WERI-Rb-1 (cell line): ENCODE results near the gene RAB4A.
A peak's percentile ranks its signal among the peaks of the same experiment; 100 is the strongest.

Experiments used
- DNase-seq: peaks from one replicate; pipeline ENCODE4 v3.0.0-alpha.2; 2020
- H3K27ac ChIP-seq: fragments of 250-450 bp; sonication (Bioruptor Pico); 2 replicates; pipeline ENCODE4 v1.5.1; 2020; ENCODE audit warnings: mild to moderate bottlenecking, moderate library complexity
- H3K27me3 ChIP-seq: fragments of 250-450 bp; sonication (Bioruptor Pico); 2 replicates; pipeline ENCODE4 v1.5.1; 2021; ENCODE audit warnings: mild to moderate bottlenecking, low read depth, moderate library complexity; ENCODE audit not compliant: insufficient read depth, severe bottlenecking
- H3K36me3 ChIP-seq: fragments of 250-450 bp; sonication (Bioruptor Pico); 2 replicates; pipeline ENCODE4 v1.5.1; 2020; ENCODE audit warnings: mild to moderate bottlenecking, moderate library complexity
- H3K4me3 ChIP-seq: 2 replicates; pipeline ENCODE4 v1.5.1; 2011; ENCODE audit warnings: low read depth, mild to moderate bottlenecking, control low read depth, low read length
- H3K9me3 ChIP-seq: fragments of 250-450 bp; sonication (Bioruptor Pico); 2 replicates; pipeline ENCODE4 v1.5.1; 2021; ENCODE audit warnings: mild to moderate bottlenecking, moderate library complexity; ENCODE audit not compliant: severe bottlenecking
- CTCF ChIP-seq: IDR thresholded peaks from 2 replicates; pipeline ENCODE4 v1.5.1; 2011; ENCODE audit warnings: low read depth, mild to moderate bottlenecking, control low read depth, inconsistent platforms, low read length

The RAB4A gene

GRCh38 chr1:229270547-229271447 lies at the start of gene RAB4A:
RAB4A (plus strand) TSS chr1:229271111; CDS start chr1:229271340, 229 bp downstream.
- Histone ChIP-seq H3K36me3 (no peaks in the 10 kb centered on the region), H3K27ac (peak within 1 kb of the TSS; percentile 47), H3K27me3 (no peaks in the 10 kb centered on the region), H3K9me3 (no peaks in the 10 kb centered on the region), H3K4me3 (peak within 1 kb of the TSS; percentile 58)
- DNase-seq = peak; percentile 66
- TF ChIP-seq CTCF = no peak

GRCh38 chr1:229222081-229222480 lies 48.8 kb upstream of the RAB4A start:
- Histone ChIP-seq H3K36me3 (no peaks in the 10 kb centered on the region), H3K27me3 (no peaks in the 10 kb centered on the region), H3K27ac (no peak overlapping the region), H3K4me3 (no peak overlapping the region), H3K9me3 (no peaks in the 10 kb centered on the region)
- TF ChIP-seq CTCF = no peak
- no peak for DNase-seq

GRCh38 chr1:229223498-229223897 lies 47.4 kb upstream of the RAB4A start:
- H3K36me3 ChIP-seq = no peaks in the 10 kb centered on the region
- H3K27ac ChIP-seq = no peak overlapping the region
- no peak for TF ChIP-seq CTCF
- no peak for DNase-seq
- H3K9me3 ChIP-seq = no peaks in the 10 kb centered on the region
- no peak overlapping the region for H3K4me3 ChIP-seq
- no peaks in the 10 kb centered on the region for H3K27me3 ChIP-seq

GRCh38 chr1:229224308-229224707 lies 46.6 kb upstream of the RAB4A start:
- Histone ChIP-seq H3K9me3 (no peaks in the 10 kb centered on the region), H3K27me3 (no peaks in the 10 kb centered on the region), H3K4me3 (no peak overlapping the region), H3K27ac (no peak overlapping the region), H3K36me3 (no peaks in the 10 kb centered on the region)
- no peak for TF ChIP-seq CTCF
- DNase-seq = no peak

- H3K27me3 ChIP-seq = no peaks in the 10 kb centered on the region
- H3K9me3 ChIP-seq = no peaks in the 10 kb centered on the region
- no peak overlapping the region for H3K27ac ChIP-seq
- no peak overlapping the region for H3K4me3 ChIP-seq
- H3K36me3 ChIP-seq = no peaks in the 10 kb centered on the region
- no peak for DNase-seq
- TF ChIP-seq CTCF = no peak
Observed at GRCh38 chr1:229225331-229225782, 45.6 kb upstream of the RAB4A start.
